D341Med (cell line): ENCODE measurements around the gene GOLM1.

ENCODE experiments used
- DNase-seq: peaks from one replicate; pipeline ENCODE4 v3.0.0; 2012; ENCODE audit warnings: low spot score

The GOLM1 gene

GRCh38 chr9:86045654-86046053, 53.7 kb downstream of the GOLM1 start:
- no peak for DNase-seq

- no peak for DNase-seq
These were observed 55.4 kb downstream of the GOLM1 start for GRCh38 chr9:86043999-86044398.

GRCh38 chr9:86043586-86043985, 55.8 kb downstream of the GOLM1 start:
- DNase-seq: no peak

GRCh38 chr9:86042199-86042978, 57.0 kb downstream of the GOLM1 start:
- no peak for DNase-seq

- no peak for DNase-seq
These were observed 58.0 kb downstream of the GOLM1 start for GRCh38 chr9:86041311-86041741.

GRCh38 chr9:86040861-86041155, 58.5 kb downstream of the GOLM1 start:
- DNase-seq: no peak

GRCh38 chr9:86039991-86040860, 59.1 kb downstream of the GOLM1 start:
- DNase-seq: no peak

- no peak for DNase-seq
These were observed 62.8 kb downstream of the GOLM1 start for GRCh38 chr9:86036555-86036954.

GRCh38 chr9:86035827-86036440, 63.4 kb downstream of the GOLM1 start:
- no peak for DNase-seq

- peak; percentile 81 for DNase-seq
These were observed 64.3 kb downstream of the GOLM1 start for GRCh38 chr9:86034863-86035734.

- no peak for DNase-seq
These were observed 71.6 kb downstream of the GOLM1 start for GRCh38 chr9:86027767-86028166.

- DNase-seq: no peak
These were observed 76.6 kb downstream of the GOLM1 start for GRCh38 chr9:86022687-86023266.

GRCh38 chr9:86021166-86021565, 78.2 kb downstream of the GOLM1 start:
- no peak for DNase-seq

GRCh38 chr9:86020731-86021130, 78.6 kb downstream of the GOLM1 start:
- DNase-seq: no peak

- DNase-seq: no peak
These were observed 90.2 kb downstream of the GOLM1 start for GRCh38 chr9:86009133-86009532.

- DNase-seq: no peak
These were observed 94.0 kb downstream of the GOLM1 start for GRCh38 chr9:86005253-86005775.

- no peak for DNase-seq
These were observed 103.8 kb downstream of the GOLM1 start for GRCh38 chr9:85995599-85995998.

- no peak for DNase-seq
These were observed 104.3 kb downstream of the GOLM1 start for GRCh38 chr9:85995097-85995496.

- DNase-seq: no peak
These were observed 105.2 kb downstream of the GOLM1 start for GRCh38 chr9:85994191-85994590.

- no peak for DNase-seq
These were observed 112.1 kb downstream of the GOLM1 start for GRCh38 chr9:85987236-85987635.

GRCh38 chr9:85984457-85984856, 114.9 kb downstream of the GOLM1 start:
- no peak for DNase-seq
